Neuron (in vitro differentiated cells): ENCODE data around the gene PAQR6.

ENCODE experiments used
- H2AFZ ChIP-seq: one replicate; pipeline ENCODE4 v1.6.1; 2013; ENCODE audit warnings: low read depth, mild to moderate bottlenecking, inconsistent platforms, low read length, moderate library complexity
- H3K27me3 ChIP-seq: one replicate; pipeline ENCODE4 v1.6.1; 2013; ENCODE audit warnings: low read length; ENCODE audit not compliant: insufficient read depth
- H3K36me3 ChIP-seq: one replicate; pipeline ENCODE4 v1.6.1; 2013; ENCODE audit warnings: low read length; ENCODE audit not compliant: insufficient read depth
- H3K4me1 ChIP-seq: one replicate; pipeline ENCODE4 v1.6.1; 2013; ENCODE audit warnings: low read length; ENCODE audit not compliant: insufficient read depth
- H3K4me3 ChIP-seq: 2 replicates; pipeline ENCODE4 v1.5.1; 2013; ENCODE audit warnings: mild to moderate bottlenecking, low read length, moderate library complexity
- H3K9me3 ChIP-seq: one replicate; pipeline ENCODE4 v1.6.1; 2013; ENCODE audit warnings: low read length

PAQR6 gene

DNA sequence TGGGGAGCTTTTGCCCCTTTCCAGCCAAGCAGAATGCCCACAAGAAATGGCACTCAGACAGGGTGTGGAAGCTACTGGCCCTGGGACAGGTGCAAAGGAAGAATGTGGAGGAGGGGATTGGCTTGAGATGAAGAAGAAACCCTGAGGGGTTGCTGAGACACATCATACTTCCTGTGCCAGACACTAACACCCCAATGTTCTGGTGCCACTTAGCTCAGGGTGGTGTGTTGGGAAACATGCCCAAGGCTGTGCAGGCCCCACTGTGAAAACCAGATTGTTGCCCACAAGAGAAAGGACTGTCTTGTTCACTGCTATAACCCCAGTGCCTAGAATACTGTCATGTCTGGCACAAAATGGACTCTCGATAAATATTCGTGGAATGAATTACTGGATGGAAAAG is 9.9 kb upstream of the PAQR6 start:
- Histone ChIP-seq H3K27me3 (no peaks in the 10 kb centered on the region), H3K9me3 (no peaks in the 10 kb centered on the region), H3K36me3 (peaks cover 76% of the 10 kb centered on the region), H2AFZ (no peak overlapping the region), H3K4me3 (no peak overlapping the region), H3K4me1 (no peaks in the 10 kb centered on the region)

- H3K9me3 ChIP-seq = no peaks in the 10 kb centered on the region
- H3K27me3 ChIP-seq = no peaks in the 10 kb centered on the region
- H3K4me1 ChIP-seq = no peaks in the 10 kb centered on the region
- H3K36me3 ChIP-seq = peaks cover 77% of the 10 kb centered on the region
- no peak overlapping the region for H3K4me3 ChIP-seq
- H2AFZ ChIP-seq = no peak overlapping the region
Measured at GRCh38 chr1:156253634-156254033, 5.8 kb upstream of the PAQR6 start.

DNA sequence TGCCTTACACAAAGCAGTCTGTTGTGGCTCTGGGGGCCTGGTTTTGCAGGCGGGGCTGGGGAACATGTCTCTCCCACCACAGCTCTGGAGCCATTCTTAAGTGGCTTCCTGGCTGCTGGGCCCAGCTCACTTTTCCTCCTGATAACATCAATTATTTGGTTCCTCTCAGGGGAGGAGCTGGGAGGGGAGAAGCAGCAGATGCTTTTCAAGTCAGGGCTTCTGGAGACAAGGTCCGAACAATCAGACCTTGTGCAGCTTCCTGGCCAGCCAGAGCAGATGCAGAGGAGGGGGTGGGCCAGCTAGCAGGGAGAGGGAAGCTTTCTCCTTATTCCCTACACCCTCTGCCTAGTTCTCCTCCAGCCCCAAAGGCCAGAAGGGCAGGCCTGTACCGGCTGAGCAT is 3.7 kb upstream of the PAQR6 start:
- H3K4me1 ChIP-seq = no peaks in the 10 kb centered on the region
- no peak overlapping the region for H3K4me3 ChIP-seq
- H2AFZ ChIP-seq = no peak overlapping the region
- H3K36me3 ChIP-seq = peaks cover 63% of the 10 kb centered on the region
- no peaks in the 10 kb centered on the region for H3K9me3 ChIP-seq
- no peaks in the 10 kb centered on the region for H3K27me3 ChIP-seq

DNA sequence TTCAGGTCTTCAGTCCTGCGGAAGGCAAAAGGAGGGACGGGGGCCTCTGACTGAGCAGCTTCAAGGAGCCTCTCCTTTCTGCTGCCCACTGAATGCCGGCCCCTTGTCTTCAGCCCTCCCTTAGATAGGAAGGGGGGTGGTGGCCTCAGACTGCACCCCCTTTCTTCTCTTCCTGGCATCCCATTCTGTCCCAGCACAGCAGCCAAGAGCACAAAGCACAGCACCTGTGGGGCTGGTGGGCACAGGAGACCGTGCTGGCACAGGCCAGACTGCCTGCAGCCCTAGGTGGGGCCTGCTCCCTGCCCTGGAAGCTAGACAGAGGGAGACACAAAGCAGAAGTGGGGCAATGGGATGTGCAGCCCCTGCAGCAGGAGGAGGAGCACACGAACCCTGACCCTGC is 1.7 kb upstream of the PAQR6 start:
- H3K4me1 ChIP-seq = no peaks in the 10 kb centered on the region
- H3K9me3 ChIP-seq = no peaks in the 10 kb centered on the region
- H3K27me3 ChIP-seq = no peaks in the 10 kb centered on the region
- H3K36me3 ChIP-seq = peaks cover 54% of the 10 kb centered on the region
- no peak overlapping the region for H3K4me3 ChIP-seq
- no peak overlapping the region for H2AFZ ChIP-seq

- Histone ChIP-seq H3K27me3 (no peaks in the 10 kb centered on the region), H3K4me1 (no peaks in the 10 kb centered on the region), H2AFZ (no peak overlapping the region), H3K36me3 (peaks cover 42% of the 10 kb centered on the region), H3K9me3 (no peaks in the 10 kb centered on the region), H3K4me3 (no peak overlapping the region)
Measured at GRCh38 chr1:156248323-156248683, 447 bp upstream of the PAQR6 start.

- H3K9me3 ChIP-seq = no peaks in the 10 kb centered on the region
- no peaks in the 10 kb centered on the region for H3K4me1 ChIP-seq
- H3K27me3 ChIP-seq = no peaks in the 10 kb centered on the region
- no peak overlapping the region for H2AFZ ChIP-seq
- peaks cover 28% of the 10 kb centered on the region for H3K36me3 ChIP-seq
- no peak overlapping the region for H3K4me3 ChIP-seq
Measured at GRCh38 chr1:156246781-156247459, 936 bp downstream of the PAQR6 start.

- Histone ChIP-seq H3K36me3 (peaks cover 22% of the 10 kb centered on the region), H3K4me1 (no peaks in the 10 kb centered on the region), H3K27me3 (no peaks in the 10 kb centered on the region), H3K9me3 (no peaks in the 10 kb centered on the region), H2AFZ (no peak overlapping the region), H3K4me3 (no peak overlapping the region)
Measured at GRCh38 chr1:156246241-156246780, 1.5 kb downstream of the PAQR6 start.

- Histone ChIP-seq H3K36me3 (peaks cover 16% of the 10 kb centered on the region), H2AFZ (no peak overlapping the region), H3K4me1 (no peaks in the 10 kb centered on the region), H3K9me3 (no peaks in the 10 kb centered on the region), H3K27me3 (no peaks in the 10 kb centered on the region), H3K4me3 (no peak overlapping the region)
Measured at GRCh38 chr1:156245451-156246232, 2.2 kb downstream of the PAQR6 start.

GRCh38 chr1:156244712-156245111 is 3.1 kb downstream of the PAQR6 start:
- no peaks in the 10 kb centered on the region for H3K9me3 ChIP-seq
- H3K36me3 ChIP-seq = peaks cover 9% of the 10 kb centered on the region
- H3K4me1 ChIP-seq = no peaks in the 10 kb centered on the region
- no peak overlapping the region for H2AFZ ChIP-seq
- no peaks in the 10 kb centered on the region for H3K27me3 ChIP-seq
- no peak overlapping the region for H3K4me3 ChIP-seq

- Histone ChIP-seq H3K36me3 (peaks cover 11% of the 10 kb centered on the region), H3K4me1 (no peaks in the 10 kb centered on the region), H3K4me3 (no peak overlapping the region), H3K27me3 (no peaks in the 10 kb centered on the region), H3K9me3 (no peaks in the 10 kb centered on the region), H2AFZ (no peak overlapping the region)
Measured at GRCh38 chr1:156244126-156244525, 3.7 kb downstream of the PAQR6 start.

DNA sequence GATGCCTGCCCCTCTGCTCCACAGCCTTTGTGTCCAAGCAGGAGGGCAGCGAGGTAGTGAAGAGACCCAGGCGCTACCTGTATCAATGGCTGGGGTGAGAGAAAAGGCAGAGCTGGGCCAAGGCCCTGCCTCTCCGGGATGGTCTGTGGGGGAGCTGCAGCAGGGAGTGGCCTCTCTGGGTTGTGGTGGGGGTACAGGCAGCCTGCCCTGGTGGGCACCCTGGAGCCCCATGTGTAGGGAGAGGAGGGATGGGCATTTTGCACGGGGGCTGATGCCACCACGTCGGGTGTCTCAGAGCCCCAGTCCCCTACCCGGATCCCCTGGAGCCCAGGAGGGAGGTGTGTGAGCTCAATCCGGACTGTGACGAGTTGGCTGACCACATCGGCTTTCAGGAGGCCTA is 5.1 kb downstream of the PAQR6 start:
- Histone ChIP-seq H3K27me3 (no peaks in the 10 kb centered on the region), H3K4me3 (no peak overlapping the region), H2AFZ (no peak overlapping the region), H3K4me1 (no peaks in the 10 kb centered on the region), H3K36me3 (peaks cover 25% of the 10 kb centered on the region), H3K9me3 (no peaks in the 10 kb centered on the region)

DNA sequence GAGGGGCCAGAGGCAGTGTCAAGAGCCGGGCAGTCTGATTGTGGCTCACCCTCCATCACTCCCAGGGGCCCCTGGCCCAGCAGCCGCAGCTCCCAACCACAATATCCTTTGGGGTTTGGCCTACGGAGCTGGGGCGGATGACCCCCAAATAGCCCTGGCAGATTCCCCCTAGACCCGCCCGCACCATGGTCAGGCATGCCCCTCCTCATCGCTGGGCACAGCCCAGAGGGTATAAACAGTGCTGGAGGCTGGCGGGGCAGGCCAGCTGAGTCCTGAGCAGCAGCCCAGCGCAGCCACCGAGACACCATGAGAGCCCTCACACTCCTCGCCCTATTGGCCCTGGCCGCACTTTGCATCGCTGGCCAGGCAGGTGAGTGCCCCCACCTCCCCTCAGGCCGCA is 5.9 kb downstream of the PAQR6 start, which contains the start of gene BGLAP:
Gene BGLAP (plus strand): TSS at position 259 of the 400 bp plus-strand sequence. CDS start 48 bp downstream, at position 307.
- Histone ChIP-seq H3K4me1 (no peaks in the 10 kb centered on the region), H3K36me3 (peaks cover 29% of the 10 kb centered on the region), H3K9me3 (no peaks in the 10 kb centered on the region), H3K4me3 (no peak within 1 kb of the TSS), H2AFZ (no peak within 1 kb of the TSS), H3K27me3 (no peaks in the 10 kb centered on the region)

GRCh38 chr1:156241311-156241811 is 6.5 kb downstream of the PAQR6 start:
- Histone ChIP-seq H3K4me1 (no peaks in the 10 kb centered on the region), H3K27me3 (no peaks in the 10 kb centered on the region), H3K36me3 (peaks cover 35% of the 10 kb centered on the region), H3K9me3 (no peaks in the 10 kb centered on the region), H2AFZ (no peak overlapping the region), H3K4me3 (no peak overlapping the region)
